Mesodermal cell (in vitro differentiated cells): ENCODE results near the gene MID1.

Experiments
- H3K27ac ChIP-seq: 2 replicates; pipeline ENCODE4 v1.7.0; 2013; ENCODE audit warnings: mild to moderate bottlenecking, low read depth, low read length, moderate library complexity; ENCODE audit not compliant: severe bottlenecking
- H3K36me3 ChIP-seq: 2 replicates; pipeline ENCODE4 v1.7.1; 2013; ENCODE audit warnings: mild to moderate bottlenecking, low read length, moderate library complexity; ENCODE audit not compliant: control insufficient read depth, insufficient read depth
- H3K4me1 ChIP-seq: one replicate; pipeline ENCODE4 v1.7.1; 2013; ENCODE audit warnings: mild to moderate bottlenecking, low read length; ENCODE audit not compliant: insufficient read depth, control insufficient read depth, poor library complexity, severe bottlenecking
- H3K4me3 ChIP-seq: 2 replicates; pipeline ENCODE4 v1.7.0; 2013; ENCODE audit warnings: low read length, control low read depth, mild to moderate bottlenecking; ENCODE audit not compliant: insufficient read depth, poor library complexity, severe bottlenecking; ENCODE audit errors: extremely low read depth
- H3K9me3 ChIP-seq: 2 replicates; pipeline ENCODE4 v1.7.1; 2013; ENCODE audit warnings: mild to moderate bottlenecking, low read length, moderate library complexity; ENCODE audit not compliant: control insufficient read depth
- WGBS, 2 experiments: methylation state at CpG; one replicate each; pipeline ENCODE4 v1.1.5; 2013; ENCODE audit warnings: missing lambda C conversion rate in 2 of 2; ENCODE audit not compliant: insufficient coverage in 2 of 2; 5-methylcytosine and 5-hydroxymethylcytosine counted together

Gene MID1

DNA sequence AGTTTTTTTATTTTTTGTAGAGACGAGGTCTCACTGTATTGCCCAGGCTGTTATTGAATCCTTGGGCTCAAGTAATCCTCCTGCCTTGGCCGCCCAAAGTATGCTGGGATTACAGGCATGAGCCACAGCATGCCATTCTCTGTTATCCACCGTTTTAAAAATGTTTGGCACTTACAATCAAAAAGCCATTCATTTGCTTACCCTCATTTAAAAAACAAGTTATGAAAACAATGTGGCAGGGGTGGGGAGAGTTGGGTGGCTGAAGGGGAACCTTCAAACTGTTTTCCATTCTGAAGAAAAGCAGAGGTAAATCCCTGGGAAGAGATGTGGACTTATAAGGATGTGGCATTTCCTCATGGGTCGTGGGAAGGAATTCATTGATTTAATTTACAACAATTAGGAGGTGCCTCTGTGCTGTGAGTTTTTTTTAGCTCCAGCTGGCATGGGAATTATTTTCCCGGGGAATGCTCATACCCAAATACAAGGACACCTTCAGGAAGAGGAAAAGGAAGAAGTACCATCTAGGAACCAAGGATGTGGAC is 103.5 kb downstream of the MID1 start:
- peaks cover 8% of the 10 kb centered on the region for H3K4me1 ChIP-seq
- WGBS, 2 experiments, result 89% methylated on average over 2 of the region's 5 CpGs; no CpG with 5 or more reads in 1 of the 2 experiments

DNA sequence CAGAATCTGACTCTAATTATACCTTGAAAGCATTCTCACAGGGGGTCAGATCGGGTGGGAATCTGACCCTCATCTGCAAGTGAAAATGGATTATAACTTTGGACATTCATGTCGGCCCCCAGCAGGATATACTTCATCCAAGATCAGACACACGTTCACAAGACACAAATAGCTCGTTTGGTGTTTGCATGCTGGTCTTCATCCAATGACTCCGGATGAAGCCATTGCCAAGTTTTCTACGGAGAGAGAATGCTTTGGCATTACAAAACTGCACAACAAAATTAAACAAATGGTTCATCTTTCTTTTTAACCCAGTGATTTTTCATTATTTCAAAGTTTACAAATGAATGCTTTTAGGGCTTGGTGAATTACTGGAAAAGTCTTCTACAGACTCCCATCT is 105.5 kb downstream of the MID1 start:
- no peak overlapping the region for H3K27ac ChIP-seq
- H3K4me1 ChIP-seq, result peaks cover 5% of the 10 kb centered on the region
- peaks cover 14% of the 10 kb centered on the region for H3K36me3 ChIP-seq
- no peaks in the 10 kb centered on the region for H3K9me3 ChIP-seq
- no peak overlapping the region for H3K4me3 ChIP-seq
- 88 to 93% methylated on average over 3 to 5 of the region's 6 CpGs for WGBS, 2 experiments

More for the DNA sequence above, 103.5 kb downstream of the MID1 start:
- Histone ChIP-seq H3K4me3 (no peak overlapping the region), H3K36me3 (peaks cover 17% of the 10 kb centered on the region), H3K27ac (no peak overlapping the region), H3K9me3 (no peaks in the 10 kb centered on the region)

DNA sequence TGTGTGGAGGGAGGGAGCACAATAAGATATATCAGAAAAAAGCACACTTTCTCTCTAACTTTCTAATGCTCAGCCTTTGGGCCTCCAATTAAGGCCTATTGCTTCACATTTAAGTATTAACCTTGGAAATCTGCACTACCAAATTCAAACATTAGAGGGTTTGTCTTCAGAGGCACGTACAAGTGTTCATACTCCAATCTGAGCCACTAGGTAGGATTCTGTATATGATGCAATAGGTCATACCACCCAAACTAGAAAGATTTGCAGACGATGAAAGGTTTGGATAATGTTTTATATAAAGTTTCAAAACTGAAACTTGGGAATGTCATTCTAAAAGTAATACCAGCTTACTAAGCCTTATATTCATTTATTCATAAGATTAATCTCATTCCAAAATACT is 106.4 kb downstream of the MID1 start:
- Histone ChIP-seq H3K36me3 (peaks cover 14% of the 10 kb centered on the region), H3K4me1 (peaks cover 7% of the 10 kb centered on the region), H3K9me3 (no peaks in the 10 kb centered on the region), H3K4me3 (no peak overlapping the region), H3K27ac (no peak overlapping the region)
- WGBS, 2 experiments, result no CpG with 5 or more reads among the region's 2 CpGs

DNA sequence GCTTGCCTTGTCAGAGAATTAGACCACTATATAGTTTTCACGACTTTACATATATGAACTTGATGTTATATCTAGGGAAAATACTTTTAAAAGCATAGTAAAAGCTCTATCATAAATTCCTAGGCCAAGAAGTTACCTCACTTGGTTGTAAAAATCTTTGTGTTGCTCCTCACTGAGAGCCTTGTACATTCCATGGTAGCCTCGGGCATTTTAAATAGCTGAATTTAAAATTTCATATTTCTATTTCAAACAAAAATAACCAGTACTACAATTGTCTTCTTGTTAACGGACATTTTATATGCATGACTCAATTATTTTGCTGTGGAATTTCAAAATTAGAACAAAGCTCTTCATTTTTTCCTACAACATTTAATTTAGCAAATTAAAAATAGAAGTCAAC is 107.6 kb downstream of the MID1 start:
- Histone ChIP-seq H3K36me3 (peaks cover 15% of the 10 kb centered on the region), H3K4me1 (peaks cover 7% of the 10 kb centered on the region), H3K9me3 (no peaks in the 10 kb centered on the region), H3K4me3 (no peak overlapping the region), H3K27ac (no peak overlapping the region)
- no CpG with 5 or more reads among the region's 3 CpGs for WGBS, 2 experiments

DNA sequence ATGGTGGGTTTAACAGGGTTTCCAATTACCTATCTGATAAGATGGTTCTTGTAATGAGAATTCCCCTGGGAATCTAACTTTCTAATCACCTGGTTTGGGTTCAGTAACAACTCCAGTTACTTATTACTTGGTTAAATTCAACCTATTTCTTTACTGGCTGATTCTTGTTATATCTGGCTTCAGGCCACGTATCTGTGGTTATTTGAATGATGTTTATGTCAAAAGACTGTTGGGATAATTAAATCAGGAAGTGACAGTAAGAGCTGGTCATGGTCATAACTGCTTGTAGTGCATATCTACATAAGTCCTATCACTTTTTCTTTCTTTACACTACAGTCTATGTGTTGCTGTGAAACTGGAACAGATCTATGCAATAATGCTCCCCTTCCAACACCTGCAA is 108.1 kb downstream of the MID1 start:
- H3K4me1 ChIP-seq, result peaks cover 7% of the 10 kb centered on the region
- no peak overlapping the region for H3K4me3 ChIP-seq
- no peak overlapping the region for H3K27ac ChIP-seq
- peaks cover 11% of the 10 kb centered on the region for H3K36me3 ChIP-seq
- no peaks in the 10 kb centered on the region for H3K9me3 ChIP-seq
- no CpG with 5 or more reads among the region's 1 CpG for WGBS, 2 experiments

DNA sequence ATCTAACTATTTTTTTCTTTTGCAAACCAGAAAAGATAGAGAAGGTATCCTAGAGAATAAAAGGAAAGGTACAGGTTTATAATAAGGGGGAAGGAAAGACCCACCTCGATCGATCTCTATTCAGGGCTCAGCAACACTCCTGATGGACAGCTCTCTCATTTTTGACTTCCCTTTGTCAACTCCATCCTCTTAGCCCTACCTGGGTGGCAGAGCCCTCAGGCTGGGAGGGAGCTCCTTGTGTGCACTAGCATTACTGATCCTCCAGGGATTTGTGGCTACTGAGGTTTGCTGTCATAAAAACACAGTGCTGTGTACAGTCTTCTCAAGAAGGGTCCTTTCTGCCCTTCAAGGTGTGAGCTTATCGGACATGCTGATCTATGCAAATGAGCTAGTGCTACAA is 111.0 kb downstream of the MID1 start:
- Histone ChIP-seq H3K4me1 (peaks cover 7% of the 10 kb centered on the region), H3K36me3 (peaks cover 4% of the 10 kb centered on the region), H3K27ac (no peak overlapping the region), H3K4me3 (no peak overlapping the region), H3K9me3 (no peaks in the 10 kb centered on the region)
- no CpG with 5 or more reads among the region's 3 CpGs for WGBS, 2 experiments

DNA sequence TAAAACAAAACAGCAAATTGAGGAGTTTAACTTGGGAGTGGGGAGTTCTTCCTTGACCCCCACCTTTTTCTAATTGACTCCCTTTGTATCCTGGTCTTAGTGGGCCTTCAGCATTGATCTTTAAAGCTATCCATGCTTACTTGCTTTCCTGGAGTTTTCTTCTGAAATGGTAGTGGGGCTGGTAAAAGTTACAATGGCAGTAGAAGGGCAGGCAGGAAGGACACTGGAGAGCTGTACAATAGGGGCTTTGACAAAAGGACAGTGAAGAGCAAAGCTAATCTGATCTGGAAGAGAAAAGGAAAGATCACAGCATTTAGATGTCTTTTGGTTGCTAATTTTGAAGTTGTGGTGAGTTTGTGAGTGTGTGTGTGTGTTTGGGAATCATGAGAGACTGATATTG is 111.5 kb downstream of the MID1 start:
- Histone ChIP-seq H3K36me3 (peaks cover 4% of the 10 kb centered on the region), H3K4me1 (peaks cover 7% of the 10 kb centered on the region), H3K27ac (peak overlapping the region; percentile 10), H3K9me3 (no peaks in the 10 kb centered on the region), H3K4me3 (no peak overlapping the region)

DNA sequence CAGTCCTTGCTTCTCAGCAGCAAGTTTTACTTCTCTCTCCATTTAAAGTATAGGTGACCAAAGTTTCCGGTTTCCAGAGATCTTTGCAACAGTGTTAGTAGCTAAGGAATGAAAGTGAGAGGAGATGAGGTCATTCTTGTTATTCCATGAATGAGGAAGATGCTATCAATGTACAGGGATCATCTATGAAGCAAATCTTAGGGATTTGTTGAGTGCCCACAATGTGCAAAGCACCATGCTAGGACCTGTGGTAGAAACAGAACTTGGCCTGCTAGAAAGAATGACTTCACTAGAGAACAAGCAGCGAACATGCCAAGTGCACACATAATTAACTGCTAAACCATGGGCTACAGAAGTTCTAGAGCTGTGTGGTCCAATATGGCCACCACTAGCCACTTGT is 112.5 kb downstream of the MID1 start:
- Histone ChIP-seq H3K4me1 (peaks cover 7% of the 10 kb centered on the region), H3K36me3 (peaks cover 7% of the 10 kb centered on the region), H3K27ac (no peak overlapping the region), H3K4me3 (no peak overlapping the region), H3K9me3 (no peaks in the 10 kb centered on the region)
- 100% methylated on average over 1 of the region's 2 CpGs for WGBS, 2 experiments

DNA sequence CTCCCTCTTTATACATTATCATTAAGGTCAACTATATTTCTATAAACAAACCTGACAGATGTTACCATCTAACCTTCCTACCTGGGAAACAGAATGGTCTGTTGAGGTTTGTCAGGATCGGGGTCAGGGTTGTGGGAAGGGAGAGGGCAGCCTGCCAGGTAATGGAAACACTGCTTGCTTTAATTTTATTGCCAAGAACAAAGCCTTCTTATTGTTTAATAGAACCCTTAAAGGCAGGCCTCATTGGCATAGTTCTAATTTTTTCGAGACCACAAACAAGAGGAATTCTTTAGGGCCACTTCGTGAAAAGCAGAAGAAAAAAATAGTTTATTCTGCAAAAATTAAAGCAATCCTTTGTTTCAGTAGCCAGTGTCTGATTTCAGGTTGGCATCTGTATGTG is 113.2 kb downstream of the MID1 start:
- H3K27ac ChIP-seq, result no peak overlapping the region
- no CpG with 5 or more reads among the region's 3 CpGs for WGBS, 2 experiments
- no peak overlapping the region for H3K4me3 ChIP-seq
- peaks cover 7% of the 10 kb centered on the region for H3K4me1 ChIP-seq
- peaks cover 7% of the 10 kb centered on the region for H3K36me3 ChIP-seq
- no peaks in the 10 kb centered on the region for H3K9me3 ChIP-seq

DNA sequence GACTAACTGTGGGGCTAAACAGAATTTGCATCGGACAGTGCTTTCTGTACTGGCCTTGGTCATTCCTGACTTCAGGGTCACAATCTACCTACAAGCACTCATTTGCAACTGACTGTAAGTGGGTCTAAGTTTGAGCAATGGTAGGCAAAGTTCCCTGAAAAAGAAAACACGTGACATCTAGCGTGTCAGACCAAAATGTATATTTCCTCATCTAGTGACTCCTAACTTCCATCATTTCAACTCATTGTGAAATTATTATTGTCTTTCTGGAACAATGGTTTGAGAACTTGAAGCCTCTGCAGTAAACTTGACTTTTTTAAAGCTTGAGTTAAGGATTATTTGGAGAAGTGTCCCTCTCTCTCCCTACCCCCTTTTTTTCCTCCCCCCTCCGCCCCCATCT is 113.6 kb downstream of the MID1 start:
- no peak overlapping the region for H3K27ac ChIP-seq
- WGBS, 2 experiments, result no CpG with 5 or more reads among the region's 4 CpGs

DNA sequence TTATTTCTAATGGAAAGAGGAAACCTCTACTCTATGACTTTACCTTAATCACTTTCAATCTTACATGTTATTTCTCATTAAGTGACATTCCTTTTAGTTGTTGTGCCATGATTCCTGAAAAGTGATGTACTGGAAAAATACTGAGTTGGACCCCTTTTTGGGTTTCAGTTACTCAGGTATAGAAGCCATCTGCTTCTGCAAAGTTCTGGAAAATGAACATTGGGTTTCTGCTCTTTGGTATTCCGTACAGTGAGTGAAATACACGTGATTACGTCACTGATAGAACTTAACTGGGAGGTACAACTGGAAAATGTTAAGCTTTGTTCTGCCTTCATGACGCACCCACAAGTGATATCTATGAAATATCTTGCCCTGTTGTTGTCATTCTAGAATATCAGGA is 114.7 kb downstream of the MID1 start:
- Histone ChIP-seq H3K4me3 (no peak overlapping the region), H3K4me1 (peaks cover 7% of the 10 kb centered on the region), H3K9me3 (no peaks in the 10 kb centered on the region), H3K27ac (no peak overlapping the region), H3K36me3 (peaks cover 11% of the 10 kb centered on the region)
- 100% methylated on average over 1 of the region's 4 CpGs for WGBS, 2 experiments

More for the DNA sequence above, 113.6 kb downstream of the MID1 start:
- H3K4me3 ChIP-seq, result no peak overlapping the region
- peaks cover 7% of the 10 kb centered on the region for H3K36me3 ChIP-seq
- peaks cover 7% of the 10 kb centered on the region for H3K4me1 ChIP-seq
- no peaks in the 10 kb centered on the region for H3K9me3 ChIP-seq
